Fibroblast of lung (primary cell): ENCODE measurements around the gene ZNF521. TPM values are rescaled to one million over a fixed set of nuclear protein-coding genes. Genes with fewer than 3 reads are reported as not detected.

Experiments
- DNase-seq, 2 donors: peaks; one replicate each; pipeline versions ENCODE4 v3.0.0 to v3.0.0-alpha.2; 2010; ENCODE audit warnings: low read depth in 2 of 2
- H2AFZ ChIP-seq: 2 replicates; pipeline ENCODE4 v1.5.1; 2012; ENCODE audit warnings: low read length, control low read depth, inconsistent platforms
- H3K27ac ChIP-seq: 2 replicates; pipeline ENCODE4 v1.5.1; 2011; ENCODE audit warnings: low read length, control low read depth; ENCODE audit not compliant: insufficient read depth
- H3K27me3 ChIP-seq: 2 replicates; pipeline ENCODE4 v1.5.1; 2011; ENCODE audit warnings: mild to moderate bottlenecking, low read length; ENCODE audit not compliant: control insufficient read depth, insufficient read depth
- H3K36me3 ChIP-seq: 2 replicates; pipeline ENCODE4 v1.5.1; 2011; ENCODE audit warnings: low read length; ENCODE audit not compliant: control insufficient read depth, insufficient read depth
- H3K4me1 ChIP-seq: 2 replicates; pipeline ENCODE4 v1.5.1; 2011; ENCODE audit warnings: low read length; ENCODE audit not compliant: control insufficient read depth, insufficient read depth; ENCODE audit errors: extremely low read depth
- H3K4me2 ChIP-seq: 2 replicates; pipeline ENCODE4 v1.5.1; 2011; ENCODE audit warnings: low read length, control low read depth; ENCODE audit not compliant: insufficient read depth; ENCODE audit errors: extremely low read depth
- H3K4me3 ChIP-seq, 4 experiments: fragments of 200-600 bp in 1 of 4; sonication (generic) in 1 of 4; replicated peaks in 1 of 4; 2 replicates each; pipeline ENCODE4 v1.5.1; 2011 to 2016; ENCODE audit warnings: low read length in 4 of 4, low read depth in 3 of 4, mild to moderate bottlenecking in 3 of 4, control low read depth in 2 of 4, inconsistent platforms in 1 of 4, mixed read lengths in 1 of 4; ENCODE audit not compliant: insufficient read depth in 1 of 4; ENCODE audit errors: control extremely low read depth in 1 of 4
- H3K79me2 ChIP-seq: 2 replicates; pipeline ENCODE4 v1.5.1; 2012; ENCODE audit warnings: mild to moderate bottlenecking, low read length, inconsistent platforms; ENCODE audit not compliant: control insufficient read depth, insufficient read depth
- H3K9ac ChIP-seq: 2 replicates; pipeline ENCODE4 v1.5.1; 2011; ENCODE audit warnings: mild to moderate bottlenecking, low read length, control low read depth; ENCODE audit not compliant: insufficient read depth
- H3K9me3 ChIP-seq: 2 replicates; pipeline ENCODE4 v1.5.1; 2012; ENCODE audit warnings: low read depth, low read length; ENCODE audit not compliant: control insufficient read depth, insufficient read depth
- H4K20me1 ChIP-seq: 2 replicates; pipeline ENCODE4 v1.5.1; 2011; ENCODE audit warnings: low read length; ENCODE audit not compliant: control insufficient read depth, insufficient read depth; ENCODE audit errors: extremely low read depth
- CTCF ChIP-seq, 2 donors: IDR thresholded peaks in 1 of 2; conservative IDR thresholded peaks in 1 of 2; 1 replicate in 1 of 2; 2 replicates in 1 of 2; pipeline ENCODE4 v1.5.1; 2011 to 2012; ENCODE audit warnings: low read length in 2 of 2, control low read depth in 1 of 2, inconsistent platforms in 1 of 2, low read depth in 1 of 2, mild to moderate bottlenecking in 1 of 2
- EZH2 ChIP-seq: IDR thresholded peaks from 2 replicates; pipeline ENCODE4 v1.5.1; 2012; ENCODE audit warnings: low read length, control low read depth, mild to moderate bottlenecking; ENCODE audit errors: missing control alignments
- polyA plus RNA-seq, 2 donors: library from polyadenylated mRNA; depleted of rRNA in 1 of 2; stranded (reverse) in 1 of 2; unstranded in 1 of 2; fragments of >200 nt; gene quantifications; 2 replicates each; pipeline ENCODE4 v1.2.1, GENCODE V29; 2011 to 2012; ENCODE audit warnings: missing spikeins in 1 of 2
- total RNA-seq: library from RNA; depleted of rRNA; stranded (reverse); fragments of >200 nt; gene quantifications from 2 replicates; pipeline ENCODE4 v1.2.1, GENCODE V29; 2014

The ZNF521 gene
- total and polyA plus RNA-seq, 2 donors (not counting 1 experiment from before 2014, with no cell fraction given) = 25.2 to 43.6 TPM

- Histone ChIP-seq H3K79me2 (no peaks in the 10 kb centered on the region), H3K4me3 (no peak overlapping the region), H3K27ac (no peak overlapping the region), H3K36me3 (no peaks in the 10 kb centered on the region), H3K27me3 (no peaks in the 10 kb centered on the region), H3K4me2 (no peak overlapping the region), H4K20me1 (no peaks in the 10 kb centered on the region), H3K9ac (no peak overlapping the region), H3K4me1 (no peaks in the 10 kb centered on the region), H3K9me3 (no peaks in the 10 kb centered on the region), H2AFZ (no peak overlapping the region)
- peak in 1 of 2 donors; percentile 39 for DNase-seq
- TF ChIP-seq EZH2 (no peak), CTCF (conservative IDR thresholded peaks at IDR 0.05 in 1 of 2, IDR thresholded peaks at IDR 0.05 in 1 of 2; ENCODE audit: low read depth in 1 of 2, low read length in 2 of 2) (no peak)
These were observed 294.4 kb downstream of the ZNF521 start for GRCh38 chr18:25057491-25058050.

GRCh38 chr18:25056429-25056828, 295.5 kb downstream of the ZNF521 start:
- H3K9ac ChIP-seq = no peak overlapping the region
- no peaks in the 10 kb centered on the region for H3K36me3 ChIP-seq
- no peak overlapping the region for H2AFZ ChIP-seq
- H3K79me2 ChIP-seq = no peaks in the 10 kb centered on the region
- TF ChIP-seq EZH2 (no peak), CTCF (conservative IDR thresholded peaks at IDR 0.05 in 1 of 2, IDR thresholded peaks at IDR 0.05 in 1 of 2; ENCODE audit: low read depth in 1 of 2, low read length in 2 of 2) (no peak)
- H3K4me1 ChIP-seq = no peaks in the 10 kb centered on the region
- no peaks in the 10 kb centered on the region for H4K20me1 ChIP-seq
- no peaks in the 10 kb centered on the region for H3K27me3 ChIP-seq
- DNase-seq = no peak
- no peaks in the 10 kb centered on the region for H3K9me3 ChIP-seq
- H3K27ac ChIP-seq = no peak overlapping the region
- no peak overlapping the region for H3K4me3 ChIP-seq
- no peak overlapping the region for H3K4me2 ChIP-seq

- Histone ChIP-seq H3K27me3 (no peaks in the 10 kb centered on the region), H3K9ac (no peak overlapping the region), H3K36me3 (no peaks in the 10 kb centered on the region), H3K4me3 (no peak overlapping the region), H3K4me1 (no peaks in the 10 kb centered on the region), H3K4me2 (no peak overlapping the region), H4K20me1 (no peaks in the 10 kb centered on the region), H3K27ac (no peak overlapping the region), H3K9me3 (no peaks in the 10 kb centered on the region), H3K79me2 (no peaks in the 10 kb centered on the region), H2AFZ (no peak overlapping the region)
- TF ChIP-seq CTCF (conservative IDR thresholded peaks at IDR 0.05 in 1 of 2, IDR thresholded peaks at IDR 0.05 in 1 of 2; ENCODE audit: low read depth in 1 of 2, low read length in 2 of 2) = no peak
- no peak for TF ChIP-seq EZH2
- DNase-seq = peak in 1 of 2 donors; percentile 47
These were observed 296.9 kb downstream of the ZNF521 start for GRCh38 chr18:25055076-25055475.
